Activated CD4-positive, alpha-beta T cell treated with anti-CD3 and anti-CD28 coated beads, Interleukin-2, Interleukin-4, amounts not matched to agents 100 ng/mL and 50 ng/mL, durations not matched to agents 16 hours and 8 hours (primary cell): ENCODE measurements around the gene LHFPL3.
"Not testable (repeated sequence)": the region's sequence is repeated elsewhere in the genome, so short reads cannot be mapped to it uniquely, and the experiment has no call there.

Experiments used
- DNase-seq: peaks from one replicate; pipeline ENCODE4 v3.0.0-alpha.2; 2020; ENCODE audit warnings: low spot score

LHFPL3 gene

GRCh38 chr7:104328296-104328969 is at the start of gene LHFPL3:
TSS of gene LHFPL3 (plus strand) at chr7:104328603.
- no peak for DNase-seq

GRCh38 chr7:104281685-104282084 is 46.7 kb upstream of the LHFPL3 start:
- not testable (repeated sequence) for DNase-seq

- no peak for DNase-seq
These were observed 41.6 kb upstream of the LHFPL3 start for GRCh38 chr7:104286839-104287238.

- no peak for DNase-seq
These were observed 40.3 kb upstream of the LHFPL3 start for GRCh38 chr7:104288137-104288536.

GRCh38 chr7:104294291-104294690 is 34.1 kb upstream of the LHFPL3 start:
- DNase-seq, result no peak

- DNase-seq, result no peak
These were observed 32.1 kb upstream of the LHFPL3 start for GRCh38 chr7:104296266-104296665.

GRCh38 chr7:104296900-104297299 is 31.5 kb upstream of the LHFPL3 start:
- no peak for DNase-seq

GRCh38 chr7:104299323-104299722 is 29.1 kb upstream of the LHFPL3 start:
- DNase-seq, result no peak

GRCh38 chr7:104299777-104300176 is 28.6 kb upstream of the LHFPL3 start:
- no peak for DNase-seq

GRCh38 chr7:104306793-104307192 is 21.6 kb upstream of the LHFPL3 start:
- no peak for DNase-seq

- DNase-seq, result no peak
These were observed 10.3 kb upstream of the LHFPL3 start for GRCh38 chr7:104317948-104318629.

- DNase-seq, result no peak
These were observed 869 bp upstream of the LHFPL3 start for GRCh38 chr7:104327534-104327933.

GRCh38 chr7:104327938-104328295 is 486 bp upstream of the LHFPL3 start:
- DNase-seq, result no peak

- DNase-seq, result no peak
These were observed 795 bp downstream of the LHFPL3 start for GRCh38 chr7:104328970-104329825.

GRCh38 chr7:104341546-104341945 is 13.1 kb downstream of the LHFPL3 start:
- no peak for DNase-seq

- no peak for DNase-seq
These were observed 24.3 kb downstream of the LHFPL3 start for GRCh38 chr7:104352736-104353135.

- no peak for DNase-seq
These were observed 28.8 kb downstream of the LHFPL3 start for GRCh38 chr7:104357166-104357565.

- no peak for DNase-seq
These were observed 30.2 kb downstream of the LHFPL3 start for GRCh38 chr7:104358446-104359132.

- DNase-seq, result no peak
These were observed 34.4 kb downstream of the LHFPL3 start for GRCh38 chr7:104362756-104363155.

GRCh38 chr7:104363355-104363754 is 35.0 kb downstream of the LHFPL3 start:
- DNase-seq, result no peak

GRCh38 chr7:104366390-104366789 is 38.0 kb downstream of the LHFPL3 start:
- DNase-seq, result no peak

GRCh38 chr7:104367926-104368325 is 39.5 kb downstream of the LHFPL3 start:
- DNase-seq, result peak; percentile 6
